Activated T-cell treated with anti-CD3 and anti-CD28 coated beads for 1 hour (primary cell): ENCODE results near the gene CHCHD6.

Source experiments
- DNase-seq: peaks from one replicate; pipeline ENCODE4 v3.0.0-alpha.2; 2020; ENCODE audit warnings: low read depth

The CHCHD6 gene

GRCh38 chr3:126944089-126944965 is 240.3 kb downstream of the CHCHD6 start:
- no peak for DNase-seq

DNA sequence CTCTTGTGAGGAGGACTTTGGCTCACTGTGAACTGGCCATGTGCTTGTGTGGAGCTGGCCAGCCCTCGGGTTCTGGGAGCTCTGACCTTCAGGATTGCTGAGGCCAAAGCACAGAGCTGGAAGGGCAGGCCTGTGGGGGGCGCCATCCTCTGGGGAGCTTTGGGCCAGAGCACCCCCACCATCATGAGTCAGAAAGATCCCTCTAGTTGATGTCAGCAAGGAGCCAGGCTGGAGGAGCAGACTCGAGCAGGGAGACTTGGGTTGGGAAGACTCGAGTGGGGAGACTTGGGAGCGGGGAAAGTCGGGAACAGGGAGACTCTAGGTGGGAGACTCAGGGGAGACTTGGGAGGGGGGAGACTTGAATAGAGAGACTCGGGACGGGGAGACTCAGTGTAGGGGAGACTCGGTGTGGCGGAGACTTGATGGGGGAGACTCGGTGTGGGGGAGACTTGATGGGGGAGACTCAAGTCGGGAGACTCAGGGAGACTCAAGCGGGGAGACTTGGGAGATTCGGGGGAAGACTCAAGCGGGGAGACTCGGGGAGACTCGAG is 241.2 kb downstream of the CHCHD6 start:
- DNase-seq: no peak

GRCh38 chr3:126945891-126946290 is 241.9 kb downstream of the CHCHD6 start:
- no peak for DNase-seq

DNA sequence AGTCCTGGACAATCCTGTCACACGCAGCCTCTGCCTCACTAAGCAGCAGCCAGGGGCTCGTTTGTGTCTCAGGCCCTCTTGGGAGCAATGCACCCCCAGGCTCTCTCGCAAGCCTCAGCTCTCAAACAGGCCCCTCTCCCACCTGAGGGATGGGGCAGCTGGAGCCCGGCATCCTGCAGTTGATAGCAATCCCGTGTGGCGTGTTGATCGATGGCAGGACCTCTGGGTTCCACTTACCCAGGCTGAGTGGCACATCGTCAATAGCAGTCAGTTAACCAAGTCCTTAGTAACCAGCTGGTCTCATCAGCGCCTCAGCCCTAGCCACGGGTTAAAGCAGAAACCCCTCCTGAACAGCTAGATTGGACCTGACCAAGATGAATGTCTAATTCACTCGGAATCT is 242.4 kb downstream of the CHCHD6 start:
- no peak for DNase-seq

DNA sequence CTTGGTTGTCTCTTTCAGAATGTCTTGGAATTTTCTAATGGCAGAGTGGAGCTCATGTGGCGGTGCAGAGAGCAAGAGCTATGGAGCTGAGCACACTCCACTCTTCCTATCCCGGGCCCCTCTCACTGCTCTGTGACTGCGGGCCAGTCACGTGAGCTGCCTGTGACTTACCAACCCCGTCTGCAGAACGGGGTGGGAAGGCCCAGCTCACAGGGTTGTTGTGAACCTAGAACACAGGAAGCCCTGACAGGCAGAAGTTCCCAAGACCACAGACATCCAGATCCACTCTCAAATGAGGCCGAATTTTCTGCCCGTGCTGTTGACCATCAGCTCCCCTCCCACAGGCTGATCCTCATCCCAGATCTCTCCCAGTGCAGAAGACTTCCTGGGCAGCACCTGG is 243.4 kb downstream of the CHCHD6 start:
- DNase-seq: no peak

- no peak for DNase-seq
Observed at GRCh38 chr3:126948980-126949535, 245.0 kb downstream of the CHCHD6 start.

DNA sequence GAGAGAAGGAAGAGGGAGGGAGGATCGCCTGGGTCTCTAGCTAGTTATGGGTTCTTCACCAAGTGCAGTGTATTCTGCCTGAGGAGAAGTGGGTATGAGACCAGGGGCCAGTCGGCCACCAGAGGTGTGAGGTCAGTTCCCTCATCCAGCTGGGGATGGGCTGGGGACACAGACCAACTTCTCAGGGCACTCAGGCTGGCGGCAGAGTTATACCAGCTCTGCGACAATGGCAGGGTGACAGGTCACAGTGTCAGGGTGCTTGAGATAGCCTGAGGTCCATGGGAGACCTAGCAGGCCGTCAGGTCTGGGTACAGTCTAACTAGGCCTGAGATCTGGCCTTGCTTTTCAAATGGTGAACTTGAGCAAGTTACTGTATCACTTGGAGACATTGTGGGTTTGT is 247.5 kb downstream of the CHCHD6 start:
- no peak for DNase-seq

- no peak for DNase-seq
Observed at GRCh38 chr3:126952261-126952982, 248.4 kb downstream of the CHCHD6 start.

DNA sequence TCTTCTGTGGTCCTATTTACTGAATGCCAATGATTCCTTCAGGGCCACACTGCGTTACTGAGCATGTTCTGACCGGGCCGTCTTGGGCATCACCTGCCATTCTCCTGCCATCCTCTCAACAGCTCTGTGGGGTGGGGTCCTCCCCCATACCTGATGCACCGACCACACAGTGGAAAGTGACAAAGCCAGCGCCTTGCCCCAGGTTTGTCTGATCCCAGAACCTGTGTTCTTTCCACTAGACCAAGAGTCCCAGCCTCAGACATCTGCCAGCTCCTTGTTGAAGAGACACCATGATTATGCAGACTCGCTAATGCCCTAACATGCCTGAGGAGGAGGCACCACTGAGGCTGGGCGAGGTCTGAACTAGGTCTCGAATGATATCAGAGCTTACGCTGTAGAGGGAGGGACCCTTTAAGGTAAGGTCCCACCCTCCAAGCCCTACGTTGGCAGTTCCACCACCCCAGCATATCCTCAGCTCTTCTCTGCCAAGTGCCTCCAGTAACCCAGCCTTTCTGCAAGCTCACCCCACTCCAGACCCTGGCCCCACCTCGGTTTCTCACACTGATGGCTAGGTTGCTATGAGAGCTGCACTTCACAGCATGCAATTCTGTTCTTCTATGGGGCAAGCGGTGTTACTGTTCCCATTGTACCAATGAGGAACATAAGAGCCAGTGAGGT is 249.1 kb downstream of the CHCHD6 start:
- DNase-seq: no peak

- DNase-seq: no peak
Observed at GRCh38 chr3:126954141-126954842, 250.3 kb downstream of the CHCHD6 start.

DNA sequence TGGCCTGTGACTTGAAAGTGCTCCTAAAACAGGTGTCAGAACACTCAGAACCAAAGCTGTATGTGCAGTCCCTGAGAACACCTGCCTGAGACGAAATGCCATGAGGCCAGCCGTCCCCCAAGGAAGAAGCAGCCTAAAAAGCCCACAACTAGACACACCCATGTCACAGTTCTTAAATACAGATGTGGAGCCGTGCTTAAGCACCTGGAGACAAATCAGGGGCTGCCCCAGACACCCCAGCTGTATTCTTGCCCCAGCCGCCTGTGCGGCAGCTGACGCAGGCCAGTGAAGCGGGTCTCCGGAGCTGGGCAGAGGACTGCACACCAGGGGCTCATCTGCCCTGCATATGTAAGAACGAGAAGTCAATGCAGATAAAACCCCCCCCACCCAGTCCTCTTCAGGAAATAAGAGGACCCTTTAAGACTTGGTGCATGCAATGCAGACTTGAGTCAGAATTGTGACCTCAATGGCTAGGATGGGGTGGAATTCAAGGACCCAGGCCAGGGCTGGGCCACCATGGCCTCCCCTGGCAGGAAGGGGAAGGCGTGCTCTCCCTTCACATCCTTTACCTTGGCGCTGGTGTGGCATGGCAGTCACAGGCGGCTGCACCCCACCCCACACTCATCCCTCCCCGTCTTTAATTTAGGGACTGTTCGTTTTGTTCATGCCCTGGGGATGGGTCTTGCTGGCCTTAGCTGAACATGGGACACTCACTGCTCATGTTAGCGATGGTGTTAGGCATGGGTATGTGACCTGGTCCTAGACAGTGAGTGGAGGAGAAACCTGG is 251.2 kb downstream of the CHCHD6 start:
- no peak for DNase-seq

DNA sequence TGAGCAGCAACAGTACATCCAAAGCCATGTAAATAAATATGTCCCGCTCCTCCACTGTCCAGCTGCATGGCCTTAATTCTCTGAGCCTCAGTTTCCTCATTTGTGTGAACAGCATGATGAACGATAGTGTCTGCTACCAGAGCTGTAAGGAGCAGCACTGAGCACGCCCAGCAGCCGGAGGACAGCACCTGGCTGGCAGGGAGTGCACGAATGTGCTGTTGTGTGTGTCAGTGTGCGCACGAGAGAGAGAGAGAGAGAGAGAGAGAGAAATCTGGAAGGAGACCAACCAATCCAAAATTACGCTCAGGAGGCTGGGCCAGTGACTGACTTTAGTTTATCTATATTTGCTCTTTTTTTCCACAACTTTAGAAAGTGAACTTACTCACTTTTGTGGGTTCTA is 252.3 kb downstream of the CHCHD6 start:
- DNase-seq: no peak

DNA sequence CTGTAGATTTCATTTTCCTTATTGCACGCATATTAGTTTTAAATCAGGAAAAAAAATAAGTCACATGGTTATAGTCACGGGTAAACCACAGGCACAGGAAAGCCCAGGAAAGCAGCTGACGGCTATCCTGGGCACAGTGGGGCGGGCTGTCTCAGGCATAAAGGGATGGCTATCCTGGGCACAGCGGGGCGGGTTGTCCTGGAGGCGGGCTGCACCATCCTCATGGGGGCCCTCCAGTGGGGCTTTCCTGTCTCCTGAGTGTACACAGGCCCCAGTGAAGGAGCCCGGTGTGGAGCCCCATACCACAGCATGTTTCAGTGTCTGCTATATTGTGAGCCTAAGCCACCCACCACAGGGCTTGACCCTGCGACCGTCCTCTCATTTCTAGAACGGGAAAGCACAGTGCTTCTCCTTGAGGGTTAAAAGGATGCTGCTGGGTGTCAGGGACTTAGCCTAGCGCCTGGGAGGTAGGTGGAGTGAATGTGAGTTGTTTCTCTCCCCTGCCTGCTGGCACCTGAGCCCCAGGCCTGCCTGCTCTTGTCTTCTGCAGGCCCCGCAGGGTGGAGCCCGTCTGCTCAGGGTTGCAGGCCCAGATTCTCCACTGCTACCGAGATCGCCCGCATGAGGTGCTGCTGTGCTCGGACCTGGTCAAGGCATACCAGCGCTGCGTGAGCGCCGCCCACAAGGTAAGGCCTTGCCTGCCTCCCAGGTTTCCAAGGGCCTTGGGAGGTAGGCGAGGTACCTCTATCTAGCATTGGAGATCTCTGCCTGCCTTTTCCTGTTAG is 253.0 kb downstream of the CHCHD6 start:
- DNase-seq: no peak

DNA sequence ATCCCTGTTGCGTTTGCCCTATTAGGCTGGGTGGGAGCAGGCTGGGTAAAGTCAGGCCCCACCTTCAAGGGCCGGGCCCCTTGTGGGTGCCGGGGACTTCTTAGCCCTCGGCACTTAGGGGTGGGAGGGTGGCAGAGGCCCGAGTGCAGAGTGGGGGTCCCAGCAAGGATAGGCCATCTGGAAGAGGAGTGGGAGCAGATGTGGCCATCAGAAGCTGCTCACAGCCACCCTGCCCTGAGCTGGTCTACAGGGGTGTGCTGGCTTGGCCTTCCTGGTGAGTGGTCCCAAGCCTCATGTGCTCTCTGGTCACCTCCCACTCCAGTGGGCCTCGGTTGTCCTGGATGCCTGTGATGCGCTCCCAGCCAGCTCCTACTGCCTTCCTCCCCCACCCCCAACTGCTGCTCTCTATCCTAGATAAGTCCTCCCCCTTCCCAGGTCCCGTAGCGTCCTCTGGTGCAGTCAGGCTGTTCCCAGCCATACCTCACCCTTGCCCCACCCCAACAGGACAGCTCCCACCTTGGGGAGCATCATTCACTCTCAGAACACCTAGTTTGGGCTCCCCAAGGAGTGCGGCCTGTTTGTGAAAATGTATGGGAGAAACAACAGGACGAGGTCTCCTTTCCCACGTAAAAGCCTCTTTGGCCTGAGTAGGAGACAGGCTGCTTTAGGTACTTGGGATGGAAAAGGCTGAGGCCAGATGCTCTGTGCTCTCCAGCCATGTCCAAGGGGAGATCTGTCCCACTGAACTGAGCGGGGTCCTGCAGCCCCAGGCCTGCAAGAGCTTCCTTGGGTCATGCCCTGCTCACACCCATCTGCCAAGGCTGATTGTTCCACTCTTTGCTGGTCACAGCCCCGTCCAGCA is 254.0 kb downstream of the CHCHD6 start:
- DNase-seq: no peak

GRCh38 chr3:126958638-126959085 is 254.6 kb downstream of the CHCHD6 start:
- DNase-seq: no peak

- no peak for DNase-seq
Observed at GRCh38 chr3:126959136-126959920, 255.3 kb downstream of the CHCHD6 start.

- no peak for DNase-seq
Observed at GRCh38 chr3:126959921-126960603, 256.0 kb downstream of the CHCHD6 start.
